NCI-H2107 (cell line): ENCODE measurements around the gene CRADD.
A peak's percentile ranks its signal among the peaks of the same experiment; 100 is the strongest.
"Not testable (repeated sequence)": the region's sequence is repeated elsewhere in the genome, so short reads cannot be mapped to it uniquely, and the experiment has no call there.

ENCODE experiments used
- DNase-seq: peaks from one replicate; lab custom pipeline; 2025; lab: John Stamatoyannopoulos, UW

The CRADD gene

DNA sequence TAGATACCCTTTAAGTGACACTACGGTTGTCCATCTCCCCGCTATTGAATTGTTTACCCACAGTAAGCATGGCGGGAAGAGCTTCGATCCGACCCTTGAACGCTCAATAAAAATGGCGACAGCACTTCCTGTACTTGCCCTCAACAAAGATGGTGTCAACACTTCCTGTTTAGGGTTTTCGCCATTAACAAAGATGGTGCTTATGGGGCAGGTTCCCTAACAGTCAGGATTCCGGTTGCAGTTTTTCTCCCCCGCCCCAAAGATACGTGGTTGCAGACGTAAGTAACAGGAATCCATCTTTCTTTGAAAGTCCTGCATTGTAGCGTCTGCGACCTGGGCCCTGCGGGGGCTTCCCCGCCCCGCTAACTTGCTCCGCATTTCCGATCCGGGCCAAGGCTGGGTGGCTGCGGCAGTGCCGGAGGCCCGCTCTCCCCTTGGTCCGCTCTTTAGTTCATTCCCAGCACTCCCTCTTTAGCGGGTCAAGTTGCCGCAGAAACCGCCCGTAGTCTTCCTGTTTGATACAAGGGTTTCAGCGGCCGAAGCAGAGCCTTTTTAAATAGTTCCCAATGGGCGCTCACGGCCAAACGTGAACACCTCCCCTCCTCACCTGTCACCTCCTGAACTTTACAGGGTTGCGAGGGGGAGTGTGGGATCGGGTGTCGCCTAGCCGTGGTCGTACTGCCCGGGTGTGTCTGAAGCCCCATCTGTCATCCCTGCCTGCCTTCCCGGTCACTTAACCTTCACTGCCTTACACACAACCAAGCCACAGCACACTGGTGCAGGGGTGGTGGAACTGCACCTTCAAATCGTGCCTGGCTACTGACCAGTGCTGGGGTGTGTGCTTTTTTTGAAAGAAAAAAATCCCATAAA is at the start of gene CRADD:
CRADD (plus strand) TSS at position 181 of the 870 bp plus-strand sequence.
- peak; percentile 94 for DNase-seq

DNA sequence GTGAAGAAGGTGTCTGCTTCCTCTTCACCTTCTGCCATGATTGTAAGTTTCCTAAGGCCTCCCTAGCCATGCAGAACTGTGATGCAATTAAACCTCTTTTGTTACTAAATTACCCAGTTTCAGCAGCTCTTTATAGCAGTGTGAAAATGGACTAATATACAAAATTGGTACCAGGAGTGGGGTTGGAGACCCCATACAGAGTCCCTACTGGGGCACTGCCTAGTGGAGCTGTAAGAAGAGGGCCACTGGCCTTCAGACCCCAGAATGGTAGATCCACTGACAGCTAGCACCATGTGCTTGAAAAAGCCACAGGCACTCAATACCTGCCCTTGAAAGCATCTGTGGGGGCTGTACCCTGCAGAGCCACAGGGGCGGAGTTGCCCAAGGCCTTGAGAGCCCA is 44.8 kb upstream of the CRADD start:
- DNase-seq = no peak

DNA sequence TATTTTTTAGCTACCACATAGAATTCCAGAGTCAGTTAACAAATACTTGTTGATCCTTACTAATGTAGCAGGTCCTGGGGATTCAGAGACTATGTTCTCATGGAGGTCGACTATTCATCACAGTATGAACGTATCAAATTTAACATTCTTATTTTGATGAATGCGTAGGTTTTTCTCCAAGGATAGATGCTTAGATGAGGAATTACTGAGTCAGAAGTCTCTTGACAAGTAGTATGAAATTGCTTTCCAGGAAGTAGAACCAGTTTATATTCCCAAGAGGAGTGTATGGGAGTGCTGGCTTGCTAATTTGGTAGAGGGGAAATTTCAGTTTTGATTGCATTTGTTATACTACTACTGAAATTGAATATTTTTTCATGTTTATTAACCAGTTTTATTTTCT is 42.8 kb upstream of the CRADD start:
- no peak for DNase-seq

DNA sequence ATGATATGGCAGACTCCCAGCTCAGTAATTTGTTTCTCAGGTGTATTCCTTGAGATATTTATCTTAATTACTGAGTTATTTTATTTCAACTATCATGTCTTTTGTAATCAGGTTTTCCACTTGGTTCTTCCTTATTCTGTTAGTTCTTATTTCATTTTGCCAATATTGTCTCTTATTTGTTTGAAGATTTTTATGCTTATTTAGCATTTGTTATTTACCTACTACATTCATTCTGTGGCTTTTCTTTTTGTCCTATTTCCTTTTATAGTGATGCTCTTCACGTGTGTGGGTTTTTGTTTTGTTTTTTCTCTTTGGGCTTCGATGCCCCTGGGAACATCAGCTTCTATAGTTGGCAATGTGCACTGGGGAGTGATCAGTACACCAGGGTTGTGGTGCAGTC is 40.5 kb upstream of the CRADD start:
- no peak for DNase-seq

DNA sequence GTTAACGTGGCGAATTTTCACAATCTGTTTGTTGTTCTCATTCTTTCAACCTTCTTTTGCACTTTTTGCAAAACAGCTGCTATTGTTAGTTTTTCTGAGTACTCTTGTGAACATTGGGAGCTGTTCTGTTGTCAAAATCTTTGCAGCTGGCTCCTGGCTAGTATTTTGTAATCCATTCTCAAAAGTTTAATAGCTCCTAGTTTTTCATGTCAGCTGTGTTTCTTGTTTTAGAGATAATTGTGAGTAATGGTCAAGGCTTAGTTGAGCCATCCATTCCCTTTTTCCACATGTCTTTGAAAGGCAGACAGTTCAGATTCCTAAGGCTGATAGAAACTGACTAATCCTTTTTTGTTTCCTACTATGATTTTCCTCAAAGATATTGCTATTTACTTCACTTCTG is 39.1 kb upstream of the CRADD start:
- DNase-seq = no peak

DNA sequence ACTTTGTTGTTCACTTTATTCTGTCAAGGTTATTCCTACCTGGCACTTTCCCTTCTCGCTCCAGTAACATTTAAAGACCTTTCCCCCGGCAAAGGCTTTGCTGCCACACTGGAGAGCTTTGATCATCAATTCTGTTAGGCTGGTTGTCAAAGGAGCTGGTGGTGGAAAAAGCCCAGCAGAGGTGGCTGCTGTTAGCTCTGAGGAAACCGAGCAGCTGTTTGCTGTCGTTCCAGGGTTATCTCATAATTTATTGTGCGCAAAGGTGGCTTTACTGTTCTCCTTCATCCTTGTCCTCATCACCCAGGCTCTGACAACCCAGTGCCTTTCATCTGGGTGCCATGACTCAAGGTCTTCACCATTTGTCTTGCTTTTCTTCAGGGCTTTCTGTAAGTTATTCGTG is 38.2 kb upstream of the CRADD start:
- no peak for DNase-seq

DNA sequence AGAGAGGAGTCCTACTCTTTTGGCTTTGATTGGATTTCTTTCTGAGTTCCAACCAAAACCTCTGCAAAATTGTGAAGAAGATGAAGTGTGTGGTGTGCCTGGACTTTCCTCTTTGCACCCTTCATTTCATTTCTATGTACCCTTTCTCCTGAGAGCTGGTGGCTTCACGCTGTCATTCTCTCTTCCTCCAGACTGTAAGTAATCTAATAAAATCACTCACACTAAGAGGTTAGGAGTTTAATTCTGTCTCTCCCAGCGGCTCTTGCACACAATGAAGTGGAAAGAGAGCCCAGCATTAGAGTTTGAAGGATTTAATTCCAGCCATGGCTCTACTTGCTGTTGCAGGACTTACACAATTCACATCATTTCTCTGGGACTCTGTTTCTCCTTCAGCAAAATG is 37.8 kb upstream of the CRADD start:
- no peak for DNase-seq

DNA sequence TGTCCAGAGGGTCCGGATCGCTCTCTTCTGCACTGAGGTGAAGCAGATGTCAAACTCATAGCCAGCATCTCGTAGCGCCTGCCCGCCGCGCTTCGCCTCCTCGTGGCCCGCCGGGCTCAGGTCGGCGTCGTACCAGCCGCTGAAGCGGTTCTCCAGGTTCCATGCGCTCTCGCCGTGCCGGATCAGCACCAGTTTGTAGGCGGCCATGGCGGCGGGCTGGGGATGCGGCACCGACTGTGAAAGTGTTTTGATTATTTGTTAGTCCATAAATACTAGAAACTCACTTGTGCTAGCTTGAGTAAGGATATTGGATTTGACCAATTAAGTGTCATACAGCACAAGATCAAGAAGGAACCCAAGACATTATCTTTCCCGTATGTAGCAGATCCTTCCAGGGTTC is 35.8 kb upstream of the CRADD start:
- not testable (repeated sequence) for DNase-seq

DNA sequence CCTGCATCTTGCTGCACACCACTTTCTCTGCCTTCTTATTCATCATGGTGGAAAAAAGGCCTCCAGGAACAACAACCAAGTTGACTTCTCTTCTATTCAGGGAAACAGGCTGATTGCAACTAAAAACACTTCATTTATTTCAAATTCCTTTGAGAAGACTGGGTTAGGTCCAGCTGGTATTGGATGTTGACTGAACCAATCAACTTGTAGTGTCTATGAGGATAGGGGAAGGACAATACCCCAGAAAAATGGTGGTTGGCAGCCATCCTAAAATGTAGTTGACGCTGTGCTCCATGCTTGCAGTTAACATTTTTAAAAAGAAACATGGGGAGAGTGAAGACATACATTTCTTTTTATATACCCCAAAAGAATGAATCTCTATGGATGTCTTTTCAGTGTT is 34.4 kb upstream of the CRADD start:
- no peak for DNase-seq

DNA sequence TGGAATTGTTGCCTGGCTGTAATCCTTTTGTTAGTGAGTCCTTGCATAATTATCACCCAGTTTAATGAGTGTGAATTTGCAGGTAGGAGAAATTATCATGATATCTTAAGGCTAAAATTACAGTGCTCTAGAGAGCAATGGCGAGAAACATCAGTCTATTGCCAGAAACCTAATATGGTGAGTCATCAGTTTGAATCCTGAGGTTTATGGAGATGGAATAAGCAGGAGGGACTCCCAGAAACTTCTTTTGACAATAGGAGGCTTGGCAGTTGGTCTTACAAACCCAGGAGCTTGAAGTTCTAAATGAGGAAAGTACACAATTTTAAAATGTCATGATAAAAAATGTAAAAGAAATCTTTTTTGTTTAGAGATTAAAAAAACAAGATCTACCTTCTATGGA is 31.5 kb upstream of the CRADD start:
- no peak for DNase-seq

DNA sequence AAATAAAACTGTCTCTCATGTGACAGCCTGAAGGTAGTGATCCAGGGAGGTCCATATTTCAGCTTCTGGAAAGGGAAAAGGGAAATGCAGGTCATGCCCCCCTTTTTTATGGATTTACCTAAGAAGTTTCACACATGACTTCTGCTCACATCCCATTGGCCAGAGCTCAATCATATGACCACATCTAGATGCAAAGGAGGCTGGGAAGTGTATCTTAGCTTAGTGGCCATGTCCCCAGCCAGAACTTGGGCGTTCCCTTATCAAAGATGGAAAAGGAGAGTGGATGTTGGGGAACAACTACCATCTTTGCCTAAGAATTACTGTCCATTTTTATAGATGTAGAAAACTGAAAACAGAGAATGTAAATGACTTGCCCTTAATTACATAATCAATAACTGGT is 26.5 kb upstream of the CRADD start:
- no peak for DNase-seq

DNA sequence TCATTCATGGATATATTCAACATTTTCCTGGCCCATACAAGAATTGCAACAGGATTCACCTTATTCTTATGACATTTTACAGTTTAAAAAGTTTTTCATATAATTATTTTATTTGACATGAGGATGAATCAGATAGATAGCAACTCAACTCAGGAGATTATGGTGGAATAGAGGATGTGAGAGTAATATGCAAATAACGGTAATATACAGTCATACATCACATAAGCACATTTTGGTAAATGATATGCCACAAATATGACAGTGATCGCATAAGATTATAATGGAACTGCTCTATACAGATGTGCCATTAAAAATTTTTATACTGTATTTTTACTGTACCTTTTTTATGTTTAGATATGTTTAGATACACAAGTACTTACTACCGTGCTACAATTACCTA is 24.1 kb upstream of the CRADD start:
- DNase-seq = no peak

DNA sequence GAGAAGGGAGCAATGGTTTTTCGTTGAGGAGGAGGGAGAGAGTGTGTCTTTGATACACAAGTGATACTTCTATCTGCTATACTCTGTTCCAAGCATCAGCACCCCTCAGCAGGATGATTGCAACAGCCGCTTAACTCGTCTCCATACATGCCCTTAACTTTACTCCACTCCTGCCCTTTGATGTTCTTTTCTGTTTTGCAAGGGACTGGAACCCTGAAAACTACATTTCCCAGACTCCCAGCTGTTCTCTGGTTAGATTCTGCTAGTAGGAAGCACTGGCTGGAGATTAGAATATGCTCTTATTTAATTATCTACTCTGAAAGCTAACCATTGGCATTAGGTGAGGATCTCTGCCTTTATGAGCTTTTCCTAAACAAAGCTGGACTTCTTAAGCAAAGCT is 23.5 kb upstream of the CRADD start:
- no peak for DNase-seq

DNA sequence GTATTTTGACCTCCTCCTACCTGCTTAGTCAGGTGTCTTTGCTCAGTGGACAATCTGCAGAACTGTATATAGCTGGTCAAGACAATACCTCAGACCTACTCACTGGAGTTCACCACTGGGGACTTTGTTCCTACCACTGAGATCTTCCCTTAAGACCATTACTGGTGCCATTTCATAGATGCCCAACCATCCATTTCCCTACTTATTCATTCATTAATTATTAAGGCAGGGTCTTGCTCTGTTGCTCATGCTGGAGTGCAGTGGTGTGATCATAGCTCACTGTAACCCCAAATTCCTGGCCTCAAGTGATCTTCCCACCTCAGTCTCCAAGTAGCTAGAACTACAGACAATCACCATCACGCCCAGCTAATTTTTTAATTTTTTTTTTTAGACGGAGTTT is 22.8 kb upstream of the CRADD start:
- no peak for DNase-seq

DNA sequence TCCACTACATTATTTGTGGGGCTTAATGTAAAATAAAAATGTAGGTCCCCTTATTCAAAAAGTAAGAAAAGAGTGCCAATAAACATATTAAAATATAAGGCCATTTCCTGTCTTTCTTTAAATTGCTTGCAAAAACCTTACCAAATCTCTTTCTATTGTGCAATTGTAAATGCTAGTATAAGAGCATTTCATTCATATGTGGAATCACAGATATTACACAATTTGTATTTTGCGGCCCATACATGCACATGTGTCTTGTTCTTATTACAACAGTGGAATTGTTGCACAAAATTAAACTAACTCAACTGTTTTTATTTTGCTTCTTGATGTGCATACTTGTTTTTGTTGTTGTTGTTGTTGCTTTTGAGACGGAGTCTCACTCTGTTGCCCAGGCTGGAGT is 20.1 kb upstream of the CRADD start:
- DNase-seq = no peak

DNA sequence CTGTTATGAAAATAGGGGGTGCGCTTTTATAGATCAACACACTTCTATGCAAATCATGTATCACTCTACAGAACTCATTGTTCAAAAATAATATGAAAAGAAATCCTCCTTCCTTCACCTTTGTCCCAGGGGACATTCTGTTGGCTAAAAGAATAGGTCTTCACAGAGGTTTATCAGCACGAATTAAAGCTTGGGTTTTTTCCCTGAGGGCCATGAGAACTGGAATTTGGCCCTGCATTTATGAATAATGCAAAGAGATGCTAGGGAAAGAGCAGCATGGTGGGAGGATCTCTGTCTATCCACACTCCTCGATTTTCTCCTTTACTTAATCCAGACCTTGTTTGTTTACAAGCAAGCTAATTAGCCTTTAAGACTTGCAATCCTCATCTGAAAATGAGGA is 16.2 kb upstream of the CRADD start:
- no peak for DNase-seq

DNA sequence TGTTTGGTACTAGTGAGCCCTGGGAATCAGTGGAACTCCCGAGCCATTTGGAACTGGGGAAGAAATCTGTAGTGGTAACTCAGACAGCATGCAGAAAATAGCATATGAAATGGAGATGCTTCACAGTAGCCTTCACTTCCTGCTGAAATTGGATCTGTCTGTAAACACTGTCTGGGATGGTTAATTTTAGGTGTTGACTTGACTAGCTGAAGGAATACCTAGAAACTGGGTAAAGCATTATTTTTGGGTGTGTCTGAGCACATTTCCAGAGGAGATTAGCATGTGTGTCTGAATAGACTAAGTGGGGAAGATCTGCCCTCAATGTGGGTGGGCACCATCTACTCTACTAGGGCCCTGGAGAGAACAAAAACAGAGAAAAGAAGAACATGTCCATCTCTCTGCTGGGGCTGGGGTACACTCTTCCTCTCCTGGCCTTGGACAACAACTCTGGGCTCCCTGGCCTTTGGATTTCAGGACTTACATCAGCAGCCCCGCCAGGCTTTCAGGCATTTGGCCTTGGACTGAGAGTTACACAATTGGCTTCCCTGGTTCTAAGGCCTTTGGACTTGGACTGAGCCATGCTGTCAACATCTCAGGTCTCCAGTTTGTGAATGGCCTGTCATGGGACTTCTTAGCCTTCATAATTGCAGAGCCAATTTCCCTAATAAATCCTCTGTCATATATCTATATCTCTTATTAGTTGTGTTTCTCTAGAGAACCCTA is 14.0 kb upstream of the CRADD start:
- no peak for DNase-seq

DNA sequence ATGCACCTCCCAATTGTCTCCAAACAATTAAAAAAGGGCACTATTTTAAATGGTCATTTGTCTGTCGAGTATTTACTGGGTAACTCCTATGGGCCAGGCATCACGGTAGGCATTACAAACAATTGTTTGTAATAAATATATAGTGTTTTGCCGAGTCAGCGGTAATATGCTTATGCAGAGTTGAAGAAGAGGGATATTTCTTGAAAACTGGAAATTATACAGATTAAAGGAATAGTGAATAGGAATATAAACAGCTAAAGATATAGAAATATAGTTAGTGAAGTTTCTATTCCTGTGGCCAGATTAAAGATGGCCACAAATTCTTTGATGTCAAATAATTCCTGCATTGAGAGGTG is 13.5 kb upstream of the CRADD start:
- no peak for DNase-seq

DNA sequence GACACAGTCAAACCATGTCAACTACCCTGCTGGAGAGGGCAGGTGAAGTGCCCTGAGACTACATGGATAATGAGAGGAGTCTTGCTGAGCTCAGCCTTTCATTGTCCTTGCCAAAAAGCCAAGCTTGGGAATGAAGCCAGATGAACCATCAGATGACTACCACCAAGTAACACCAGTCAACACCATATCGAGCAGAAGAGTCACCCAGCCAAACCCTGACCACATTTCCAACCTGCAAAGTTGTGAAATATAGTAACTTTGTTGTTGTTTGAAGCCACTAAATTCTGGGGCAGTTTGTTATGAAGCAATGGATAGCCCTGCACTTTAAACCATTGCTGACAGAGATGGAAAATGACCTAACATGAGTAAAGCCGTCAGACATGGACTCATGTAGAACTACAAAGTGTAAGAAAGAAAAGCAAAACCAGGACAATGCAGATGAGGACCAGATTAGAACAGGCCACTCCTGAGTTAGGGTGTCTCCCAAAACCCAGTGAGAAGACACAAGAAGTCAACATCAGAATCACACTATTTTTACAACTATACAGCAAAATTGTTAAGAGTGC is 12.5 kb upstream of the CRADD start:
- no peak for DNase-seq

DNA sequence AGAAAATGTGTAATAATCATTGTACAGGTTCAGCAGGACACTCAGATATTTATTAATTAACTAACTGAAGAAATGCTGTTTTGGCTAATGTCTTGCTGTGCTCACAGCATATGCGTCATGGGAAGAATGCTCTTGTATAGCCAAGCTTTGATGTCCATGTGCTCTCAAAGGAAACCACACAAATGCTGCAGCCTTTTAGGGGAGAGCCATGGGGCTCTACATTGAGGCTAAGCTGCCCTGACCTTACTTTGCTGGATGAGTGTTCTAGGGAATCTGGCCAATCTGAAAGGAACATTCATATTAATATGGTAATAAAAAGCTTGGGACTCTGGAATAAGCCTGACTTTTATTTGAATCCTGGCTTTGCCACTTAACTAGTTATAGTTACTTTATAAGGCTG is 9.5 kb upstream of the CRADD start:
- DNase-seq = no peak

DNA sequence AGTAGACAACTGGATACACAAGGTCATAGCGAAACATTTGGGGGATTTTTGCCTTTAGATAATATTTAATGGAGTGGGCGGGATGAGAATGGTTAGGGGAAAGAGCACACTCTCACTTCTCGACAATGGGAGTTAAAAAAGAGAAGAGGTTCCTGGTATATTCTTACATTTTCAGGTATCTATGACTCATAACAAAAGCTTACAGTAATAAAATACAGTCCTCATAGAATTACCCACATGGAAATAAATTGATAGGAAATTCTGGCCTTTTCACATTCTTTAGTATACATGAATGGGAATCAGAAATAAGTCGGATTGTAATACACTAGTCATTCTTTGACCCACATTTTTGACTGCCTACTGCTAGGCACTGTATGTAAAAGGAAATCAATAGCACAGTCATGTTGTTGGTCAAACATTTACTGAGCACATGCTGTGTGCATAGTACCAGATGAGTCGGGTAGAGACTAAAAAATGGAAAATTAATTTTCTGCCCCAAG is 8.2 kb upstream of the CRADD start:
- DNase-seq = no peak

DNA sequence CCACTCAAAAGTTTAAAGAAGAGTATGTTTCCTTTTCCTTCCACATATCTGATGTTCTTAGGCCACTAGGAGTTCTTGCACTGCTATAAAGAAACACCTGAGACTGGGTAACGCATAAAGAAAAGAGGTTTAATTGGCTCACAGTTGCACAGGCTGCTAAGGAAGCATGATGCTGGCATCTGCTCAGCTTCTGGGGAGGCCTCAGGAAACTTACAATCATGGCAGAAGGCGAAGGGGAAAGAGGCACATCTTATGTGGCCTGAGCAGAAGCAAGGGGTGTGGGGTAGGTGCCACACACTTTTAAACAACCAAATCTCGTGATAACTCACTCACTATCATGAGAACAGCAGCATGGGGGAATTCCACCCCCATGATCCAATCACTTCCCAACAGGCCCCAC is 7.7 kb upstream of the CRADD start:
- no peak for DNase-seq

DNA sequence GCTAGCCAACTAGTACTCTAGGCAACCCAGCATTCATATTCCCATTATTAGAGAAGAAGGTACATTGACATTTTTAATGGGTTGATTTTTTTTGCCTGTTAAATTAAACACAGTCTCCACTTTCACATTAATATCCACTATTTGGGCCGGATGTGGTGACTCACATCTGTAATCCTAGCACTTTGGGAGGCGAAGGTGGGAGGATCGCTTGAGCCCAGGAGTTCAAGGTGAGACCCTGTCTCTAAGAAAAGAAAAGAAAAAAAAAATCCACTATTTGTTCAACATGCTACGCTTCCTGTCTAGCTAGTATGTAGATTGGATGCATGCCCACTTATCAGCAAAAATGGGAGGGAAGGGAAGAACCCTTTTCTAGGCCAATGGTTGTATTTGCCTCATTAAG is 7.1 kb upstream of the CRADD start:
- DNase-seq = no peak
